Kidney epithelial cell (primary cell): ENCODE results near the gene KRT25. TPM values are rescaled to one million over a fixed set of nuclear protein-coding genes. Genes with fewer than 3 reads are reported as not detected.

Source experiments
- DNase-seq: peaks from one replicate; pipeline ENCODE4 v3.0.0-alpha.2; 2010; ENCODE audit warnings: low read depth
- H3K27me3 ChIP-seq: 2 replicates; pipeline ENCODE4 v1.6.0; 2011; ENCODE audit warnings: low read length; ENCODE audit not compliant: control insufficient read depth, insufficient read depth
- H3K36me3 ChIP-seq: 2 replicates; pipeline ENCODE4 v1.5.1; 2011; ENCODE audit warnings: low read length; ENCODE audit not compliant: control insufficient read depth, insufficient read depth
- H3K4me3 ChIP-seq: 2 replicates; pipeline ENCODE4 v1.5.1; 2011; ENCODE audit warnings: low read depth, mild to moderate bottlenecking, control low read depth, low read length
- total RNA-seq: library from RNA; depleted of rRNA; stranded (reverse); fragments of >200 nt; gene quantifications from 2 replicates; pipeline ENCODE4 v1.2.3, GENCODE V29; 2015
- TF ChIP-seq, protein P1 (sequence below): IDR thresholded peaks from 2 replicates; pipeline ENCODE4 v1.5.1; 2011; ENCODE audit warnings: mild to moderate bottlenecking, moderate library complexity, low read length, control low read depth, inconsistent platforms; ENCODE audit not compliant: insufficient read depth, poor library complexity, severe bottlenecking

The KRT25 gene
- total RNA-seq, 1 donor from 2014 or later: not detected

GRCh38 chr17:40702271-40702670 lies 52.9 kb downstream of the KRT25 start:
- Histone ChIP-seq H3K27me3 (no peaks in the 10 kb centered on the region), H3K36me3 (no peaks in the 10 kb centered on the region), H3K4me3 (no peak overlapping the region)
- no peak for DNase-seq
- TF ChIP-seq, protein P1, sequence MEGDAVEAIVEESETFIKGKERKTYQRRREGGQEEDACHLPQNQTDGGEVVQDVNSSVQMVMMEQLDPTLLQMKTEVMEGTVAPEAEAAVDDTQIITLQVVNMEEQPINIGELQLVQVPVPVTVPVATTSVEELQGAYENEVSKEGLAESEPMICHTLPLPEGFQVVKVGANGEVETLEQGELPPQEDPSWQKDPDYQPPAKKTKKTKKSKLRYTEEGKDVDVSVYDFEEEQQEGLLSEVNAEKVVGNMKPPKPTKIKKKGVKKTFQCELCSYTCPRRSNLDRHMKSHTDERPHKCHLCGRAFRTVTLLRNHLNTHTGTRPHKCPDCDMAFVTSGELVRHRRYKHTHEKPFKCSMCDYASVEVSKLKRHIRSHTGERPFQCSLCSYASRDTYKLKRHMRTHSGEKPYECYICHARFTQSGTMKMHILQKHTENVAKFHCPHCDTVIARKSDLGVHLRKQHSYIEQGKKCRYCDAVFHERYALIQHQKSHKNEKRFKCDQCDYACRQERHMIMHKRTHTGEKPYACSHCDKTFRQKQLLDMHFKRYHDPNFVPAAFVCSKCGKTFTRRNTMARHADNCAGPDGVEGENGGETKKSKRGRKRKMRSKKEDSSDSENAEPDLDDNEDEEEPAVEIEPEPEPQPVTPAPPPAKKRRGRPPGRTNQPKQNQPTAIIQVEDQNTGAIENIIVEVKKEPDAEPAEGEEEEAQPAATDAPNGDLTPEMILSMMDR: no peak

DNA sequence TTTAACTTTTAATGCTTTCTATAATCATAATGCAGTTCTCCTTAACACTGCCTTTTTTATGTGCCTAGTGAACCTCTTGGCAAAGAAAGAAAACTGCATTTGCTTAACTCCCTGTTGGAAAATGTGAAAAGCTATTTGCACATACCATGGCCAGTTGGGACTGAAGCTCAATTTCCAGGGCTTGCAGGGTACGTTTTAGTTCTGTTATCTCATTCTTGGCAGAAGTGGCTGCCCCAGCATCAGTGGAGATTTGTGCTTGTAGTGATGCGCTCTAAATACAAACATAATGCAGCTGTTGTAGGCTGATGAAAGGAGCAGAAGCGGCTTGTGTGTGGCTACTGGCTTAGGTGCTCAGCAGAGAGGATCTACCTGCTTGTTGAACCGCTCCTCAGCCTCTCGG lies 55.3 kb downstream of the KRT25 start:
- Histone ChIP-seq H3K4me3 (no peak overlapping the region), H3K27me3 (no peaks in the 10 kb centered on the region), H3K36me3 (no peaks in the 10 kb centered on the region)
- TF ChIP-seq, protein P1: no peak
- DNase-seq: no peak

DNA sequence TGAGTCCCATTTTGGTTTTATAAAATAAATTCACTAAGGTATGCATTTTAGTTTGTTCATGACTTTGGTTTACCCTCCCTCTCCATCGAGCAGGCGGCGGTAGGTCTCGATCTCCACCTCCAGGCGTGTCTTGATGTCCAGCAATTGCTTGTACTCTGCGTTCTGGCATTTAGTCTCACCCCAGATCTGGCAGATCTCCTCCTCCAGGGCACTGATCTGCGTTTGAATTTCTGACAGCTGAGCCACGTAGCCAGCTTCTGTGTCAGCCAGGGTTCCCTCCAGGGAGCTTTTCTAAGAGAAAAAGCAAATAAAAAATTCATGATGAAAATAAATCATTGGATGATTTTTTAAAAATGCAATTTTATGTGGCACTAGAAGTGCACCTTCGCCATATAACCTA lies 55.8 kb downstream of the KRT25 start:
- no peak for DNase-seq
- TF ChIP-seq, protein P1: no peak
- no peaks in the 10 kb centered on the region for H3K27me3 ChIP-seq
- H3K36me3 ChIP-seq: no peaks in the 10 kb centered on the region
- no peak overlapping the region for H3K4me3 ChIP-seq

Other genes starting within 250 kb of the KRT25 start
- not detected in 2 replicates for gene CCR7, start 189.9 kb downstream of the KRT25 start, total RNA-seq
- 105 and 115 TPM in 2 replicates for gene SMARCE1, start 107.5 kb downstream of the KRT25 start, total RNA-seq
- not detected in 2 replicates for gene KRT222, start 90.2 kb downstream of the KRT25 start, total RNA-seq
- gene KRT24, start 51.6 kb downstream of the KRT25 start, total RNA-seq: not detected in 2 replicates
- not detected in 2 replicates for gene KRT26, start 16.9 kb upstream of the KRT25 start, total RNA-seq
- gene KRT27, start 27.2 kb upstream of the KRT25 start, total RNA-seq: not detected in 2 replicates
- gene KRT28, start 44.6 kb upstream of the KRT25 start, total RNA-seq: not detected in 2 replicates
- 24.5 and 29.9 TPM in 2 replicates for gene KRT10, start 67.3 kb upstream of the KRT25 start, total RNA-seq
- not detected in 2 replicates for gene KRT12, start 111.9 kb upstream of the KRT25 start, total RNA-seq
- not detected in 2 replicates for gene KRT20, start 129.9 kb upstream of the KRT25 start, total RNA-seq
- gene KRT23, start 182.3 kb upstream of the KRT25 start, total RNA-seq: 24.2 and 25.9 TPM in 2 replicates
- gene KRT39, start 211.6 kb upstream of the KRT25 start, total RNA-seq: not detected in 2 replicates
- not detected in 2 replicates for gene KRT40, start 229.0 kb upstream of the KRT25 start, total RNA-seq
- not detected in 2 replicates for gene KRTAP3-3, start 238.8 kb upstream of the KRT25 start, total RNA-seq
- gene KRTAP3-2, start 244.6 kb upstream of the KRT25 start, total RNA-seq: not detected in 2 replicates